HEK293 (cell line): ENCODE data around the gene TTC34.

ENCODE experiments used
- CTCF ChIA-PET: fragments of 350-600 bp; formaldehyde crosslinking; extraction: SDS; loops from one replicate; lab custom pipeline; 2021; ENCODE audit warnings: antibody characterized with exemption; lab: Yijun Ruan, JAX
- POLR2A ChIA-PET: fragments of 300-600 bp; formaldehyde crosslinking; extraction: SDS; loops from one replicate; lab custom pipeline; 2020; ENCODE audit warnings: antibody characterized with exemption, inconsistent platforms; lab: Yijun Ruan, JAX
- H3K27ac ChIP-seq: fragments of 200-500 bp; sonication (Bioruptor generic); 2 replicates; pipeline ENCODE4 v1.5.1; 2014; ENCODE audit warnings: low read depth, low read length, control low read depth, inconsistent platforms; ENCODE audit errors: extremely low read depth
- H3K36me3 ChIP-seq, 2 experiments: fragments of 200-500 bp in 1 of 2; sonication (Bioruptor generic) in 1 of 2; 1 replicate in 1 of 2; 2 replicates in 1 of 2; pipeline ENCODE4 v1.5.1; 2014 to 2017; ENCODE audit warnings: inconsistent platforms in 2 of 2, low read length in 2 of 2; ENCODE audit not compliant: control insufficient read depth in 2 of 2, insufficient read depth in 1 of 2
- H3K4me1 ChIP-seq: fragments of 200-500 bp; sonication (Bioruptor generic); 2 replicates; pipeline ENCODE4 v1.5.1; 2014; ENCODE audit warnings: mild to moderate bottlenecking, low read length, inconsistent platforms; ENCODE audit not compliant: control insufficient read depth, insufficient read depth
- H3K4me3 ChIP-seq: 2 replicates; pipeline ENCODE4 v1.5.1; 2011; ENCODE audit warnings: low read depth, mild to moderate bottlenecking, control low read depth, low read length, moderate library complexity
- H3K9me3 ChIP-seq: fragments of 200-500 bp; sonication (Bioruptor generic); 2 replicates; pipeline ENCODE4 v1.5.1; 2014; ENCODE audit warnings: low read depth, low read length, inconsistent platforms; ENCODE audit not compliant: control insufficient read depth, insufficient read depth
- GLIS2 ChIP-seq: fragments of 450-650 bp; formaldehyde crosslinking; IDR thresholded peaks from 2 replicates; pipeline ENCODE4 v1.5.1; 2016; ENCODE audit warnings: missing biosample characterization, missing genetic modification characterization
- KLF1 ChIP-seq: fragments of 450-650 bp; formaldehyde crosslinking; IDR thresholded peaks from 2 replicates; pipeline ENCODE4 v1.5.1; 2016; ENCODE audit warnings: missing biosample characterization, missing genetic modification characterization
- MZF1 ChIP-seq: fragments of 450-650 bp; formaldehyde crosslinking; IDR thresholded peaks from 2 replicates; pipeline ENCODE4 v1.5.1; 2017; ENCODE audit warnings: missing biosample characterization, missing genetic modification characterization, borderline replicate concordance
- PRDM4 ChIP-seq: fragments of 450-650 bp; formaldehyde crosslinking; IDR thresholded peaks from 2 replicates; pipeline ENCODE4 v1.5.1; 2017; ENCODE audit warnings: missing biosample characterization, missing genetic modification characterization
- RBAK ChIP-seq: fragments of 450-650 bp; formaldehyde crosslinking; IDR thresholded peaks from 2 replicates; pipeline ENCODE4 v1.5.1; 2016; ENCODE audit warnings: missing biosample characterization, missing genetic modification characterization
- ZBTB6 ChIP-seq: fragments of 450-650 bp; formaldehyde crosslinking; IDR thresholded peaks from 2 replicates; pipeline ENCODE4 v1.5.1; 2017; ENCODE audit warnings: missing biosample characterization, missing genetic modification characterization
- ZFHX2 ChIP-seq: fragments of 450-650 bp; formaldehyde crosslinking; conservative IDR thresholded peaks from 2 replicates; pipeline ENCODE4 v1.5.1; 2016; ENCODE audit warnings: missing biosample characterization, missing genetic modification characterization
- ZFP41 ChIP-seq: fragments of 450-650 bp; formaldehyde crosslinking; IDR thresholded peaks from 2 replicates; pipeline ENCODE4 v1.5.1; 2016; ENCODE audit warnings: missing biosample characterization, missing genetic modification characterization, borderline replicate concordance
- ZNF16 ChIP-seq: fragments of 450-650 bp; formaldehyde crosslinking; IDR thresholded peaks from 2 replicates; pipeline ENCODE4 v1.5.1; 2016; ENCODE audit warnings: low read depth, missing biosample characterization, missing genetic modification characterization
- ZNF221 ChIP-seq: fragments of 450-650 bp; formaldehyde crosslinking; IDR thresholded peaks from 2 replicates; pipeline ENCODE4 v1.5.1; 2017; ENCODE audit warnings: missing biosample characterization, missing genetic modification characterization, borderline replicate concordance
- ZNF248 ChIP-seq: fragments of 450-650 bp; formaldehyde crosslinking; IDR thresholded peaks from 2 replicates; pipeline ENCODE4 v1.5.1; 2017; ENCODE audit warnings: missing biosample characterization, missing genetic modification characterization
- ZNF391 ChIP-seq: fragments of 450-650 bp; formaldehyde crosslinking; IDR thresholded peaks from 2 replicates; pipeline ENCODE4 v1.5.1; 2016; ENCODE audit warnings: low read depth, missing biosample characterization, missing genetic modification characterization, borderline replicate concordance
- ZNF423 ChIP-seq: fragments of 450-650 bp; formaldehyde crosslinking; IDR thresholded peaks from 2 replicates; pipeline ENCODE4 v1.5.1; 2016; ENCODE audit warnings: missing biosample characterization, missing genetic modification characterization
- ZNF560 ChIP-seq: fragments of 450-650 bp; formaldehyde crosslinking; IDR thresholded peaks from 2 replicates; pipeline ENCODE4 v1.5.1; 2017; ENCODE audit warnings: missing biosample characterization, missing genetic modification characterization, borderline replicate concordance
- ZNF623 ChIP-seq: fragments of 450-650 bp; formaldehyde crosslinking; IDR thresholded peaks from 2 replicates; pipeline ENCODE4 v1.5.1; 2016; ENCODE audit warnings: missing biosample characterization, missing genetic modification characterization
- ZNF707 ChIP-seq: fragments of 450-650 bp; formaldehyde crosslinking; IDR thresholded peaks from 2 replicates; pipeline ENCODE4 v1.5.1; 2016; ENCODE audit warnings: missing biosample characterization, missing genetic modification characterization
- ZSCAN16 ChIP-seq: fragments of 450-650 bp; formaldehyde crosslinking; IDR thresholded peaks from 2 replicates; pipeline ENCODE4 v1.5.1; 2016; ENCODE audit warnings: missing biosample characterization, missing genetic modification characterization
- ZSCAN30 ChIP-seq: fragments of 450-650 bp; IDR thresholded peaks from 2 replicates; pipeline ENCODE4 v1.5.1; 2018; ENCODE audit warnings: missing biosample characterization, mild to moderate bottlenecking, missing genetic modification characterization, moderate library complexity
- TF ChIP-seq, protein P1 (sequence below): IDR thresholded peaks from 2 replicates; pipeline ENCODE4 v1.6.1; 2011; ENCODE audit warnings: mild to moderate bottlenecking, low read depth, low read length, borderline replicate concordance
- TF ChIP-seq, protein P2 (sequence below): fragments of 450-650 bp; formaldehyde crosslinking; IDR thresholded peaks from 2 replicates; pipeline ENCODE4 v1.5.1; 2017; ENCODE audit warnings: missing biosample characterization, mild to moderate bottlenecking, missing genetic modification characterization, moderate library complexity

Gene TTC34

DNA sequence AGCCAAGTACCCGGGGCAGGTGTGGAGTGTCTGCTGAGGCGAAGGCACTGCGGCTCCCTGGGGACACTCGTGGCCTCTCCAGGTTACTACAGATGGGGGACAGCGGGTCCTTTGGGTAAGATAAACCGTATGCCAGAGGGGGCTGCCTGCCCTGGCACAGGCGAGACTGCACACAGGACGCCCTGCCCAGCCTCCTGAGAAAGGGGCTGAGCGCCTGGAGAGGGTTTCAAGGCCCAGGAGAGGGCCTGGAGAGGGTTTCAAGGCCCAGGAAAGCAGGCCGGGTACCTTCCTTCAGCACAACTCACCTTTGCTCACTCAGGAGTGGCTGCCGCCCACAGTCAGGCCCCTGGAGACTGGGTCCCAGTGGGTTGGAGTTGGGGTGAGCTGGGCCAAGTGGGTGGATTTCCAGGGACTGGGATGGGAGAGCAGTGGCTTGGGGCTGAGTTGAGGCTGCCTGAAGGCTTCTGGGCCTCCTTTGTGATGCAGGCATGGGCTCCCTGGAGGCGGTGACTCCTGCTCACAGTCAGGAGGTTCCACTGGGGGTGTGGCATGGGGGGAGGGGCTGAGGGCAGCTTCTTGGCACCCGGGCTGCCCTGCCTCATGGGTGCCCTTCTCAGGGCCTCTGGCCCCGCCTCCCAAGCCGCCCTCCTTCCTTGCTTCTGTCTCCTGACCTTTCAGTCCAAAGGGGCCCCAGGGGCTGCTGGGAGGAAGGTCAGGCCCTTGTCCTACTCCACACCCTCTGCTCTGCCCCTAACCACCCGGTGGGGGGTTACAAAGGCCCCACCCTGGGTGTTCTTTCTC lies 168.7 kb downstream of the TTC34 start, which contains the start of gene MMEL1:
Gene MMEL1 (minus strand): TSS at position 456 of the 801 bp plus-strand sequence. CDS start 3,532 bp downstream, outside the sequence.
- no peaks in the 10 kb centered on the region for H3K36me3 ChIP-seq
- no peaks in the 10 kb centered on the region for H3K4me1 ChIP-seq
- H3K27ac ChIP-seq: no peak within 1 kb of the TSS
- ChIA-PET CTCF (no interaction called here), POLR2A (no interaction called here)
- H3K4me3 ChIP-seq: no peak within 1 kb of the TSS
- H3K9me3 ChIP-seq: no peaks in the 10 kb centered on the region
- TF ChIP-seq GLIS2 (tag by site-specific recombination) (no peak), ZSCAN16 (tag by site-specific recombination) (no peak), ZFHX2 (tag by site-specific recombination) (peak; percentile 24; the same call in 1 of the 2 replicates), ZFP41 (tag by site-specific recombination) (no peak), ZNF707 (no peak), KLF1 (tag by site-specific recombination) (peak; percentile 65), ZNF391 (tag by site-specific recombination) (no peak), PRDM4 (tag by site-specific recombination) (0 out of 2 replicates have a peak, but pooled peaks have one; percentile 38)

GRCh38 chr1:2632051-2632430 lies 169.5 kb downstream of the TTC34 start:
- no peaks in the 10 kb centered on the region for H3K4me1 ChIP-seq
- H3K4me3 ChIP-seq: no peak overlapping the region
- POLR2A ChIA-PET: interaction anchor here (0.5 kb wide), 1 partner anchor 16 kb away, joined by 3 read pairs; no protein-coding TSS in a partner anchor
- CTCF ChIA-PET: interaction anchor here (0.6 kb wide), 2 partner anchors 22 to 207 kb away, joined by 3 read pairs; no protein-coding TSS in a partner anchor
- no peaks in the 10 kb centered on the region for H3K9me3 ChIP-seq
- H3K36me3 ChIP-seq: no peaks in the 10 kb centered on the region
- H3K27ac ChIP-seq: no peak overlapping the region
- TF ChIP-seq ZBTB6 (tag by site-specific recombination) (no peak), MZF1 (tag by site-specific recombination) (no peak), ZNF248 (no peak), RBAK (tag by site-specific recombination) (no peak), ZNF16 (tag by site-specific recombination) (no peak), PRDM4 (tag by site-specific recombination) (no peak), ZSCAN30 (tag by site-specific recombination) (no peak), ZNF560 (no peak), ZNF423 (no peak), ZNF623 (tag by site-specific recombination) (no peak), ZNF221 (no peak)
- TF ChIP-seq, protein P1, sequence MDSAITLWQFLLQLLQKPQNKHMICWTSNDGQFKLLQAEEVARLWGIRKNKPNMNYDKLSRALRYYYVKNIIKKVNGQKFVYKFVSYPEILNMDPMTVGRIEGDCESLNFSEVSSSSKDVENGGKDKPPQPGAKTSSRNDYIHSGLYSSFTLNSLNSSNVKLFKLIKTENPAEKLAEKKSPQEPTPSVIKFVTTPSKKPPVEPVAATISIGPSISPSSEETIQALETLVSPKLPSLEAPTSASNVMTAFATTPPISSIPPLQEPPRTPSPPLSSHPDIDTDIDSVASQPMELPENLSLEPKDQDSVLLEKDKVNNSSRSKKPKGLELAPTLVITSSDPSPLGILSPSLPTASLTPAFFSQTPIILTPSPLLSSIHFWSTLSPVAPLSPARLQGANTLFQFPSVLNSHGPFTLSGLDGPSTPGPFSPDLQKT: no peak
- TF ChIP-seq, protein P2, sequence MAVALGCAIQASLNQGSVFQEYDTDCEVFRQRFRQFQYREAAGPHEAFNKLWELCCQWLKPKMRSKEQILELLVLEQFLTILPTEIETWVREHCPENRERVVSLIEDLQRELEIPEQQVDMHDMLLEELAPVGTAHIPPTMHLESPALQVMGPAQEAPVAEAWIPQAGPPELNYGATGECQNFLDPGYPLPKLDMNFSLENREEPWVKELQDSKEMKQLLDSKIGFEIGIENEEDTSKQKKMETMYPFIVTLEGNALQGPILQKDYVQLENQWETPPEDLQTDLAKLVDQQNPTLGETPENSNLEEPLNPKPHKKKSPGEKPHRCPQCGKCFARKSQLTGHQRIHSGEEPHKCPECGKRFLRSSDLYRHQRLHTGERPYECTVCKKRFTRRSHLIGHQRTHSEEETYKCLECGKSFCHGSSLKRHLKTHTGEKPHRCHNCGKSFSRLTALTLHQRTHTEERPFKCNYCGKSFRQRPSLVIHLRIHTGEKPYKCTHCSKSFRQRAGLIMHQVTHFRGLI (tag by site-specific recombination): no peak
